Measurements from ENCODE around the gene CWC27. TPM values are rescaled to one million over a fixed set of nuclear protein-coding genes. Genes with fewer than 3 reads are reported as not detected.

Gene CWC27
- polyA plus RNA-seq, 1 of the 3 experiments (the other 2 are of a cell fraction), result 6.6 TPM

DNA sequence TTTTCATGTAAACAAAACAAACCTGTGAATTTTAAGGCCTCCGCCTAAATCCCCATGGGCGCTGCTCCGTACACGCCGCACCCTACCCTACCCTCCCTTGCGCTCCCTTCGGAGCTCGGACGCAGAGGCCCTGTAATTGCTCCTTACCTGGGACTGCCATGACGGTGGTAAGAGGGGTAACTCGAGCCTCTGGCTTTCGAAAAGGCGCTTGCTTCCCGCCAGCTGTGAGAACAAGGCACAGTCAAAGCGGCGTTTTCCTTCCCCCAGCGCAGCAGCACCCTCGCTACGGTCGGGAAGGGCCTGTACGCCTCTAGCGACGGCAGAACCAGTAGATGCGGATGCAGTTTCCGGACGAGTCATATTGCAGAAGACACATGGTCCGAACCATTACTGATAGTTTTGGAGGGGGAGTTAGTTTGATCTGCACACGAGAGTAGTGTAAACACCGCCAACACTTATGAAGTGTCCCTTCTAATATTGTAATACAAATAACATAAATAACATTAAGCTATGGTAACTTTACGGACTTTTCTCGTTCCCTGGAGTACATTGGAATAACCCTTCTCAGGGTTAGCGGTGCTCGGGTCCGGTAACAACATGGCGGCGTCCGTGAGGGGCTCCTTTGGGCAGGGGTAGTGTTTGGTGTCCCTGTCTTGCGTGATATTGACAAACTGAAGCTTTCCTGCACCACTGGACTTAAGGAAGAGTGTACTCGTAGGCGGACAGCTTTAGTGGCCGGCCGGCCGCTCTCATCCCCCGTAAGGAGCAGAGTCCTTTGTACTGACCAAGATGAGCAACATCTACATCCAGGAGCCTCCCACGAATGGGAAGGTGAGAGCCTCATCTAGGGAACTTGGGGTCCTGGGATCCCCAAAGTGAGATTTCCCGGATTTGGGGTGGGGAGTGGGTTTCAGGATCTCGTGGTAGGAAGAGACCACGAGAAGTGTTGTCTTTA, at the start of gene CWC27, which contains the start of gene SREK1IP1 (continued):
- TF ChIP-seq, protein P1, sequence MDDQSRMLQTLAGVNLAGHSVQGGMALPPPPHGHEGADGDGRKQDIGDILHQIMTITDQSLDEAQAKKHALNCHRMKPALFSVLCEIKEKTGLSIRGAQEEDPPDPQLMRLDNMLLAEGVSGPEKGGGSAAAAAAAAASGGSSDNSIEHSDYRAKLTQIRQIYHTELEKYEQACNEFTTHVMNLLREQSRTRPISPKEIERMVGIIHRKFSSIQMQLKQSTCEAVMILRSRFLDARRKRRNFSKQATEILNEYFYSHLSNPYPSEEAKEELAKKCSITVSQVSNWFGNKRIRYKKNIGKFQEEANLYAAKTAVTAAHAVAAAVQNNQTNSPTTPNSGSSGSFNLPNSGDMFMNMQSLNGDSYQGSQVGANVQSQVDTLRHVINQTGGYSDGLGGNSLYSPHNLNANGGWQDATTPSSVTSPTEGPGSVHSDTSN (IDR thresholded peaks at IDR 0.05), result 0 out of 2 replicates have a peak, but pooled peaks have one; percentile 52
- no peak for TF ChIP-seq EZH2phosphoT487 (IDR thresholded peaks at IDR 0.05; ENCODE audit: borderline replicate concordance, low read depth)
- TF ChIP-seq MXI1 (IDR thresholded peaks at IDR 0.05; ENCODE audit: low read depth, low read length), result peak; percentile 94
- TF ChIP-seq ELF1 (IDR thresholded peaks at IDR 0.05), result peak; percentile 47; the same call in 1 of the 2 replicates
- 0 out of 4 replicates have a peak, but pooled peaks of 1 of the 2 experiments have one; percentile 63 for TF ChIP-seq EP300 (IDR thresholded peaks at IDR 0.05; ENCODE audit: borderline replicate concordance in 1 of 2, low read depth in 1 of 2, low read length in 1 of 2)
- no peak for TF ChIP-seq SMC3 (IDR thresholded peaks at IDR 0.05; ENCODE audit: low read depth, low read length)
- TF ChIP-seq, protein P2, sequence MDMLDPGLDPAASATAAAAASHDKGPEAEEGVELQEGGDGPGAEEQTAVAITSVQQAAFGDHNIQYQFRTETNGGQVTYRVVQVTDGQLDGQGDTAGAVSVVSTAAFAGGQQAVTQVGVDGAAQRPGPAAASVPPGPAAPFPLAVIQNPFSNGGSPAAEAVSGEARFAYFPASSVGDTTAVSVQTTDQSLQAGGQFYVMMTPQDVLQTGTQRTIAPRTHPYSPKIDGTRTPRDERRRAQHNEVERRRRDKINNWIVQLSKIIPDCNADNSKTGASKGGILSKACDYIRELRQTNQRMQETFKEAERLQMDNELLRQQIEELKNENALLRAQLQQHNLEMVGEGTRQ (IDR thresholded peaks at IDR 0.05; ENCODE audit: borderline replicate concordance, low read depth, low read length), result no peak
- peak; percentile 73 for TF ChIP-seq CHD2 (IDR thresholded peaks at IDR 0.05; ENCODE audit: low read length, partially characterized antibody)
- peak; percentile 61; the same call in 1 of the 2 replicates for TF ChIP-seq RCOR1 (IDR thresholded peaks at IDR 0.05; ENCODE audit: low read length)
- no peak for TF ChIP-seq FOXM1 (IDR thresholded peaks at IDR 0.05; ENCODE audit: low read depth)
- TF ChIP-seq, protein P3, sequence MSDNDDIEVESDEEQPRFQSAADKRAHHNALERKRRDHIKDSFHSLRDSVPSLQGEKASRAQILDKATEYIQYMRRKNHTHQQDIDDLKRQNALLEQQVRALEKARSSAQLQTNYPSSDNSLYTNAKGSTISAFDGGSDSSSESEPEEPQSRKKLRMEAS (IDR thresholded peaks at IDR 0.05; ENCODE audit: low read depth), result peak; percentile 88
- TF ChIP-seq NFIC (IDR thresholded peaks at IDR 0.05; ENCODE audit: borderline replicate concordance), result no peak
- TF ChIP-seq RAD21 (IDR thresholded peaks at IDR 0.05; ENCODE audit: low read length), result no peak

DNA sequence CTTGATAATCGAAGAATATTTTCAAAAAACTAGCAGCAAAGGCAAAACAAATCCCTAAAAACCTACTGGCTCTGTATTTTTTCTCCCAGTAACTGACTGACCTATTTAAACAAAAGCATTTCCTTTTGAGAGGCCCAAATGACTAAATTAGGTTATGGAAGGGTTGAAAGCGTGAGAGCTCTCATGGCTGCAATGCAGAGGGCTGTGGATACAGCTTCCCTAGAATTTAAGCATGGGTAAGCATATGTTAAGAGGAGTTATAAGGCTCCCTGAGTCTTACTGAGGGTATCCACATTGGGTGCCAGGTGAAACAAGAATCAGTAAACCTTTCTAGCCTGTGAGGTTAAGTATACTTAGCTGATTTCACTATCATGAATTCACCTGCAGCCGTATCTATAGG, 46.1 kb upstream of the CWC27 start:
- Histone ChIP-seq H2AFZ (ENCODE audit: low read depth) (no peak overlapping the region), H3K4me3 (ENCODE audit: low read depth in 2 of 2, low read length in 1 of 2) (no peak overlapping the region), H3K36me3 (replicated peaks in 1 of 2; ENCODE audit: control insufficient read depth in 1 of 2, insufficient read depth in 2 of 2, low read length in 1 of 2) (peaks cover 36 to 45% of the 10 kb centered on the region in 2 experiments), H3K27ac (ENCODE audit: low read depth in 2 of 2, low read length in 1 of 2) (no peak overlapping the region), H3K79me2 (ENCODE audit: insufficient read depth) (no peaks in the 10 kb centered on the region), H3K9ac (no peak overlapping the region), H4K20me1 (ENCODE audit: insufficient read depth) (no peaks in the 10 kb centered on the region), H3K9me3 (no peaks in the 10 kb centered on the region), H3K9me2 (no peaks in the 10 kb centered on the region; the same call in 1 of the 2 replicates), H3F3A (replicated peaks; ENCODE audit: insufficient read depth) (peaks cover 6% of the 10 kb centered on the region), H3K4me1 (ENCODE audit: control insufficient read depth in 1 of 2, insufficient read depth in 2 of 2, low read depth in 1 of 2, low read length in 1 of 2) (no peaks in the 10 kb centered on the region), H3K4me2 (no peak overlapping the region), H3K27me3 (ENCODE audit: insufficient read depth) (no peaks in the 10 kb centered on the region)
- DNase-seq, result no peak
- 66% methylated on average over 3 of the region's 3 CpGs for WGBS (ENCODE audit: low lambda C conversion rate)
- CTCF ChIA-PET, result interaction anchor here (0.7 kb wide), 1 partner anchor 62 kb away, joined by 3 read pairs; no protein-coding TSS in a partner anchor
- POLR2A ChIA-PET, result no interaction called here
- no peak for TF ChIP-seq FOXJ3 (CRISPR knock-in tag; IDR thresholded peaks at IDR 0.05)
- TF ChIP-seq, protein P4, sequence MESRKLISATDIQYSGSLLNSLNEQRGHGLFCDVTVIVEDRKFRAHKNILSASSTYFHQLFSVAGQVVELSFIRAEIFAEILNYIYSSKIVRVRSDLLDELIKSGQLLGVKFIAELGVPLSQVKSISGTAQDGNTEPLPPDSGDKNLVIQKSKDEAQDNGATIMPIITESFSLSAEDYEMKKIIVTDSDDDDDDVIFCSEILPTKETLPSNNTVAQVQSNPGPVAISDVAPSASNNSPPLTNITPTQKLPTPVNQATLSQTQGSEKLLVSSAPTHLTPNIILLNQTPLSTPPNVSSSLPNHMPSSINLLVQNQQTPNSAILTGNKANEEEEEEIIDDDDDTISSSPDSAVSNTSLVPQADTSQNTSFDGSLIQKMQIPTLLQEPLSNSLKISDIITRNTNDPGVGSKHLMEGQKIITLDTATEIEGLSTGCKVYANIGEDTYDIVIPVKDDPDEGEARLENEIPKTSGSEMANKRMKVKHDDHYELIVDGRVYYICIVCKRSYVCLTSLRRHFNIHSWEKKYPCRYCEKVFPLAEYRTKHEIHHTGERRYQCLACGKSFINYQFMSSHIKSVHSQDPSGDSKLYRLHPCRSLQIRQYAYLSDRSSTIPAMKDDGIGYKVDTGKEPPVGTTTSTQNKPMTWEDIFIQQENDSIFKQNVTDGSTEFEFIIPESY (IDR thresholded peaks at IDR 0.05; ENCODE audit: borderline replicate concordance, low read depth), result no peak
- no peak for TF ChIP-seq RXRA (IDR thresholded peaks at IDR 0.05; ENCODE audit: borderline replicate concordance, low read depth)
- no peak for TF ChIP-seq FOSL2 (IDR thresholded peaks at IDR 0.05; ENCODE audit: borderline replicate concordance, low read depth)
- TF ChIP-seq NFIC (IDR thresholded peaks at IDR 0.05; ENCODE audit: borderline replicate concordance), result no peak
- no peak for TF ChIP-seq ELF1 (IDR thresholded peaks at IDR 0.05)
- TF ChIP-seq MEF2A (IDR thresholded peaks at IDR 0.05; ENCODE audit: borderline replicate concordance, low read depth), result no peak
- TF ChIP-seq EP300 (IDR thresholded peaks at IDR 0.05; ENCODE audit: borderline replicate concordance in 1 of 2, low read depth in 1 of 2, low read length in 1 of 2), result no peak
- TF ChIP-seq, protein P5, sequence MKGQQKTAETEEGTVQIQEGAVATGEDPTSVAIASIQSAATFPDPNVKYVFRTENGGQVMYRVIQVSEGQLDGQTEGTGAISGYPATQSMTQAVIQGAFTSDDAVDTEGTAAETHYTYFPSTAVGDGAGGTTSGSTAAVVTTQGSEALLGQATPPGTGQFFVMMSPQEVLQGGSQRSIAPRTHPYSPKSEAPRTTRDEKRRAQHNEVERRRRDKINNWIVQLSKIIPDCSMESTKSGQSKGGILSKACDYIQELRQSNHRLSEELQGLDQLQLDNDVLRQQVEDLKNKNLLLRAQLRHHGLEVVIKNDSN (IDR thresholded peaks at IDR 0.05; ENCODE audit: borderline replicate concordance, low read depth), result no peak
- TF ChIP-seq RCOR1 (IDR thresholded peaks at IDR 0.05; ENCODE audit: low read length), result no peak
- TF ChIP-seq, protein P6, sequence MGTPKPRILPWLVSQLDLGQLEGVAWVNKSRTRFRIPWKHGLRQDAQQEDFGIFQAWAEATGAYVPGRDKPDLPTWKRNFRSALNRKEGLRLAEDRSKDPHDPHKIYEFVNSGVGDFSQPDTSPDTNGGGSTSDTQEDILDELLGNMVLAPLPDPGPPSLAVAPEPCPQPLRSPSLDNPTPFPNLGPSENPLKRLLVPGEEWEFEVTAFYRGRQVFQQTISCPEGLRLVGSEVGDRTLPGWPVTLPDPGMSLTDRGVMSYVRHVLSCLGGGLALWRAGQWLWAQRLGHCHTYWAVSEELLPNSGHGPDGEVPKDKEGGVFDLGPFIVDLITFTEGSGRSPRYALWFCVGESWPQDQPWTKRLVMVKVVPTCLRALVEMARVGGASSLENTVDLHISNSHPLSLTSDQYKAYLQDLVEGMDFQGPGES (IDR thresholded peaks at IDR 0.05; ENCODE audit: low read depth, low read length), result no peak
- no peak for TF ChIP-seq TAF1 (IDR thresholded peaks at IDR 0.05; ENCODE audit: borderline replicate concordance, low read depth, low read length)
- TF ChIP-seq NRF1 (IDR thresholded peaks at IDR 0.05; ENCODE audit: low read depth, low read length), result no peak
- TF ChIP-seq RAD21 (IDR thresholded peaks at IDR 0.05; ENCODE audit: low read length), result no peak
- TF ChIP-seq, protein P3 (IDR thresholded peaks at IDR 0.05; ENCODE audit: low read depth), result no peak
- TF ChIP-seq TCF12 (IDR thresholded peaks at IDR 0.05), result no peak

Data from SK-N-SH (cell line).